H9 (cell line): ENCODE measurements around the gene PCYT1A. TPM values are rescaled to one million over a fixed set of nuclear protein-coding genes. Genes with fewer than 3 reads are reported as not detected.

Experiments used
- DNase-seq: peaks from one replicate; pipeline ENCODE4 v3.0.0-alpha.2; 2017
- H2AFZ ChIP-seq: one replicate; pipeline ENCODE4 v1.6.1; 2013; ENCODE audit warnings: mild to moderate bottlenecking, low read length, control low read depth, moderate library complexity
- H2AK5ac ChIP-seq: 2 replicates; pipeline ENCODE4 v1.6.1; 2013; ENCODE audit warnings: low read length, control low read depth, mixed read lengths; ENCODE audit not compliant: insufficient read length
- H2BK120ac ChIP-seq: one replicate; pipeline ENCODE4 v1.6.1; 2013; ENCODE audit warnings: low read depth, mild to moderate bottlenecking, low read length, control low read depth, inconsistent platforms; ENCODE audit not compliant: poor library complexity, severe bottlenecking
- H2BK12ac ChIP-seq: 2 replicates; pipeline ENCODE4 v1.6.1; 2013; ENCODE audit warnings: low read length, control low read depth, mixed read lengths, low read depth; ENCODE audit not compliant: insufficient read length
- H2BK15ac ChIP-seq: 2 replicates; pipeline ENCODE4 v1.6.1; 2013; ENCODE audit warnings: low read depth, low read length, control low read depth
- H2BK20ac ChIP-seq: one replicate; pipeline ENCODE4 v1.6.1; 2013; ENCODE audit warnings: low read depth, mild to moderate bottlenecking, low read length, control low read depth, inconsistent platforms; ENCODE audit not compliant: poor library complexity, severe bottlenecking
- H2BK5ac ChIP-seq: 2 replicates; pipeline ENCODE4 v1.6.1; 2013; ENCODE audit warnings: low read length, control low read depth, mixed read lengths; ENCODE audit not compliant: insufficient read length
- H3K14ac ChIP-seq: 2 replicates; pipeline ENCODE4 v1.6.1; 2013; ENCODE audit warnings: low read length, control low read depth; ENCODE audit not compliant: insufficient read depth
- H3K18ac ChIP-seq: 2 replicates; pipeline ENCODE4 v1.6.1; 2013; ENCODE audit warnings: low read depth, mild to moderate bottlenecking, mixed read lengths, low read length, control low read depth; ENCODE audit not compliant: insufficient read length
- H3K23ac ChIP-seq: 2 replicates; pipeline ENCODE4 v1.6.1; 2013; ENCODE audit warnings: low read length, control low read depth, mixed read lengths, low read depth; ENCODE audit not compliant: insufficient read length
- H3K23me2 ChIP-seq: 2 replicates; pipeline ENCODE4 v1.6.1; 2013; ENCODE audit warnings: low read depth, mild to moderate bottlenecking, mixed read lengths, low read length, control low read depth; ENCODE audit not compliant: insufficient read length, poor library complexity, severe bottlenecking
- H3K27ac ChIP-seq: 2 replicates; pipeline ENCODE4 v1.5.1; 2013; ENCODE audit warnings: low read length, control low read depth, mixed read lengths, low read depth; ENCODE audit not compliant: insufficient read length
- H3K27me3 ChIP-seq: 2 replicates; pipeline ENCODE4 v1.6.1; 2013; ENCODE audit warnings: low read length, control low read depth, inconsistent platforms; ENCODE audit not compliant: insufficient read depth
- H3K4ac ChIP-seq: 2 replicates; pipeline ENCODE4 v1.6.1; 2013; ENCODE audit warnings: low read depth, mild to moderate bottlenecking, control low read depth, inconsistent platforms, low read length, moderate library complexity
- H3K4me1 ChIP-seq: 2 replicates; pipeline ENCODE4 v1.6.1; 2013; ENCODE audit warnings: low read length, control low read depth, inconsistent platforms; ENCODE audit not compliant: insufficient read depth
- H3K4me2 ChIP-seq: 2 replicates; pipeline ENCODE4 v1.6.1; 2013; ENCODE audit warnings: low read length, control low read depth, mixed read lengths; ENCODE audit not compliant: insufficient read length, insufficient read depth
- H3K56ac ChIP-seq: 2 replicates; pipeline ENCODE4 v1.6.1; 2013; ENCODE audit warnings: low read depth, mild to moderate bottlenecking, mixed read lengths, low read length, control low read depth; ENCODE audit not compliant: insufficient read length
- H3K79me1 ChIP-seq: 2 replicates; pipeline ENCODE4 v1.6.1; 2013; ENCODE audit warnings: low read depth, mild to moderate bottlenecking, moderate library complexity, low read length, control low read depth, inconsistent platforms; ENCODE audit not compliant: insufficient read depth, poor library complexity, severe bottlenecking
- H3K79me2 ChIP-seq: 2 replicates; pipeline ENCODE4 v1.6.1; 2013; ENCODE audit warnings: low read length, control low read depth, inconsistent platforms; ENCODE audit not compliant: insufficient read depth
- H3K9ac ChIP-seq: 2 replicates; pipeline ENCODE4 v1.6.1; 2013; ENCODE audit warnings: low read length, control low read depth, mixed read lengths; ENCODE audit not compliant: insufficient read length; ENCODE audit errors: extremely low read depth
- H3K9me3 ChIP-seq: one replicate; pipeline ENCODE4 v1.6.1; 2013; ENCODE audit warnings: low read depth, low read length, inconsistent platforms; ENCODE audit not compliant: control insufficient read depth
- H3T11ph ChIP-seq: one replicate; pipeline ENCODE4 v1.6.1; 2013; ENCODE audit warnings: mild to moderate bottlenecking, low read length, control low read depth, inconsistent platforms
- H4K20me1 ChIP-seq: one replicate; pipeline ENCODE4 v1.6.1; 2013; ENCODE audit not compliant: control insufficient read depth, insufficient read length, insufficient read depth
- H4K5ac ChIP-seq: 2 replicates; pipeline ENCODE4 v1.6.1; 2013; ENCODE audit warnings: low read depth, mild to moderate bottlenecking, mixed read lengths, low read length, control low read depth; ENCODE audit not compliant: insufficient read length
- H4K8ac ChIP-seq: replicated peaks from 2 replicates; pipeline ENCODE4 v1.6.1; 2013; ENCODE audit warnings: low read length, control low read depth, mixed read lengths, low read depth; ENCODE audit not compliant: insufficient read length
- H4K91ac ChIP-seq: 2 replicates; pipeline ENCODE4 v1.6.1; 2013; ENCODE audit warnings: low read depth, mild to moderate bottlenecking, moderate library complexity, mixed read lengths, low read length, control low read depth; ENCODE audit not compliant: insufficient read length
- H3K27ac Mint-ChIP-seq, 3 experiments: 2 replicates in 2 of 3; 3 replicates in 1 of 3; pipeline ENCODE4 v1.8.0; 2020 to 2021; ENCODE audit warnings: mixed read lengths in 3 of 3, mild to moderate bottlenecking in 1 of 3, moderate library complexity in 1 of 3
- H3K27me3 Mint-ChIP-seq: 2 replicates; pipeline ENCODE4 v1.8.0; 2021; ENCODE audit warnings: low read depth, mild to moderate bottlenecking, moderate library complexity, mixed read lengths
- H3K36me3 Mint-ChIP-seq, 3 experiments: 2 replicates in 2 of 3; 3 replicates in 1 of 3; pipeline ENCODE4 v1.8.0; 2020 to 2021; ENCODE audit warnings: low read depth in 3 of 3, mixed read lengths in 3 of 3; ENCODE audit not compliant: insufficient read depth in 1 of 3
- H3K4me1 Mint-ChIP-seq, 2 experiments: 2 replicates each; pipeline ENCODE4 v1.8.0; 2020; ENCODE audit warnings: mixed read lengths in 2 of 2
- H3K4me3 Mint-ChIP-seq, 2 experiments: 2 replicates in 1 of 2; 3 replicates in 1 of 2; pipeline ENCODE4 v1.8.0; 2020 to 2021; ENCODE audit warnings: mild to moderate bottlenecking in 2 of 2, mixed read lengths in 2 of 2, moderate library complexity in 1 of 2
- H3K9me3 Mint-ChIP-seq, 2 experiments: 2 replicates in 1 of 2; 3 replicates in 1 of 2; pipeline ENCODE4 v1.8.0; 2020; ENCODE audit warnings: mild to moderate bottlenecking in 2 of 2, mixed read lengths in 2 of 2, moderate library complexity in 1 of 2
- WGBS: extraction: QIAGEN DNeasy Blood & Tissue Kit; methylation state at CpG from one replicate; pipeline ENCODE4 v1.1.7; 2013; ENCODE audit warnings: missing lambda C conversion rate, low lambda C conversion rate, mixed read lengths; ENCODE audit not compliant: insufficient read length; ENCODE audit errors: extremely low coverage; 5-methylcytosine and 5-hydroxymethylcytosine counted together
- total RNA-seq: library from RNA; stranded (reverse); gene quantifications from 2 replicates; pipeline ENCODE4 v1.2.1, GENCODE V29; 2021
- TF ChIP-seq, protein P1 (sequence below): fragments of 200-600 bp; sonication (generic); conservative IDR thresholded peaks from 3 replicates; pipeline ENCODE4 v1.8.0; 2021; ENCODE audit warnings: antibody characterized with exemption, mild to moderate bottlenecking

The PCYT1A gene
- total RNA-seq, 1 experiment from 2014 or later = 31.6 TPM

DNA sequence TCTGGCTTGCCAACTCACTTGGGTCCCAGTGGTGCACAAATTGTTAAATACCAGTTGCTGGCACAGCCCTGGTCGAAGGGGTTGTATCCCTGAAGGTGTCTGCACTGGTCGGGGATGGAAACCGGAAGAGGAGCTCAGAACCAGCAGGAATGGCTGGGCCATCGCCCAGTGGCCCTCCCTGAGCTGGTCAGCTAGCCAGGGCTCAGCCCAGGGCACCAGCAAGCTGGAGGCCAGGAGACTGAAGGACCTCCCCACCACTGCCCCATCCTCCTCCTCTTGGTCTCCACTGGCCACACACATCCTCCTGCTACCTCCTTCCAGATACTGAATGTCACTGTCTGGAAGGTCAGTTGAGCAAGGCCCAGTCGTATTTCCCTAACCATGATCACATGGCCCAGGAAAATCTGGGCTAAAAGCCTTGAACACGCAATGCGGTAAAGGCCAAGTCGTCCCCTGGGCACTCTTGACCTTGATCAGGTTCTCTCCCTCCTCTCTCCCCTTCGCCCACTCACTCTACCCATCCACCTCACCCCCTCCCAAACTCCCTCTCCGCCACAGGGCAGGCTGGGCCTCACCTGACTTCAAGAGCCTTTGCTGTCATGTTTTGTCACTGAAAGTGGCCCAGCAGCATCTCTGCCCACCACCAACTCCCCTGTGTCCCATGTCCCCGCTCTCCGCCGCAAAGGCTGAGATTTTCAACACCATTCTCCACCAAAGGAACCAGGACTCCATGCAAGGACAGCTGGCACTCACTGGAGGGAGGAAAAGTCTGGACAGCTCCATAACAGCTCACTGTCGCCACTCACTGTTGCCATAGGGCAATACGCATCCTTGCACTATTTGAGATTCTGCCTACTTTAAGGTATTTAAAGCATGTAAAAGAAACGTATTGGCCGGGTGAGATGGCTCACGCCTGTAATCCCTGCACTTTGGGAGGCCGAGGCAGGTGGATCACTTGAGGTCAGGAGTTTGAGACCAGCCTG, 88.5 kb downstream of the PCYT1A start:
- WGBS = no CpG with 5 or more reads among the region's 19 CpGs
- no peak overlapping the region for H3K14ac ChIP-seq
- H3K79me1 ChIP-seq = no peaks in the 10 kb centered on the region
- no peak overlapping the region for H2AK5ac ChIP-seq
- Mint-ChIP-seq H3K4me1 (peaks cover 0 to 3% of the 10 kb centered on the region in 2 experiments; a peak in 1 of 4 replicates), H3K36me3 (no peaks in the 10 kb centered on the region), H3K27ac (peak overlapping the region in 1 of 3 experiments; percentile 71; a peak in 2 of 7 replicates), H3K9me3 (no peaks in the 10 kb centered on the region), H3K27me3 (peaks cover 4% of the 10 kb centered on the region; the same call in 1 of the 2 replicates), H3K4me3 (no peak overlapping the region; a peak in 1 of 5 replicates)
- no peak overlapping the region for H2AFZ ChIP-seq
- H3K79me2 ChIP-seq = no peaks in the 10 kb centered on the region
- no peak overlapping the region for H3T11ph ChIP-seq
- no peak overlapping the region for H3K4ac ChIP-seq
- H3K18ac ChIP-seq = no peak overlapping the region
- TF ChIP-seq, protein P1, sequence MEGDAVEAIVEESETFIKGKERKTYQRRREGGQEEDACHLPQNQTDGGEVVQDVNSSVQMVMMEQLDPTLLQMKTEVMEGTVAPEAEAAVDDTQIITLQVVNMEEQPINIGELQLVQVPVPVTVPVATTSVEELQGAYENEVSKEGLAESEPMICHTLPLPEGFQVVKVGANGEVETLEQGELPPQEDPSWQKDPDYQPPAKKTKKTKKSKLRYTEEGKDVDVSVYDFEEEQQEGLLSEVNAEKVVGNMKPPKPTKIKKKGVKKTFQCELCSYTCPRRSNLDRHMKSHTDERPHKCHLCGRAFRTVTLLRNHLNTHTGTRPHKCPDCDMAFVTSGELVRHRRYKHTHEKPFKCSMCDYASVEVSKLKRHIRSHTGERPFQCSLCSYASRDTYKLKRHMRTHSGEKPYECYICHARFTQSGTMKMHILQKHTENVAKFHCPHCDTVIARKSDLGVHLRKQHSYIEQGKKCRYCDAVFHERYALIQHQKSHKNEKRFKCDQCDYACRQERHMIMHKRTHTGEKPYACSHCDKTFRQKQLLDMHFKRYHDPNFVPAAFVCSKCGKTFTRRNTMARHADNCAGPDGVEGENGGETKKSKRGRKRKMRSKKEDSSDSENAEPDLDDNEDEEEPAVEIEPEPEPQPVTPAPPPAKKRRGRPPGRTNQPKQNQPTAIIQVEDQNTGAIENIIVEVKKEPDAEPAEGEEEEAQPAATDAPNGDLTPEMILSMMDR = peak; percentile 49
- H4K20me1 ChIP-seq = no peaks in the 10 kb centered on the region
- H3K4me1 ChIP-seq = no peaks in the 10 kb centered on the region
- no peak overlapping the region for H2BK20ac ChIP-seq
- no peak overlapping the region for H4K8ac ChIP-seq
- H3K23me2 ChIP-seq = no peaks in the 10 kb centered on the region
- H3K27ac ChIP-seq = no peak overlapping the region
- H3K27me3 ChIP-seq = no peaks in the 10 kb centered on the region
- no peak overlapping the region for H2BK15ac ChIP-seq
- H4K91ac ChIP-seq = no peak overlapping the region
- H2BK5ac ChIP-seq = no peak overlapping the region
- H4K5ac ChIP-seq = no peak overlapping the region
- no peak for DNase-seq
- no peak overlapping the region for H3K4me2 ChIP-seq
- H3K56ac ChIP-seq = no peak overlapping the region
- H3K9me3 ChIP-seq = no peaks in the 10 kb centered on the region
- H3K23ac ChIP-seq = no peak overlapping the region
- H3K9ac ChIP-seq = no peak overlapping the region
- no peak overlapping the region for H2BK12ac ChIP-seq
- no peak overlapping the region for H2BK120ac ChIP-seq
